Measurements from ENCODE around the gene PLAGL2.

DNA sequence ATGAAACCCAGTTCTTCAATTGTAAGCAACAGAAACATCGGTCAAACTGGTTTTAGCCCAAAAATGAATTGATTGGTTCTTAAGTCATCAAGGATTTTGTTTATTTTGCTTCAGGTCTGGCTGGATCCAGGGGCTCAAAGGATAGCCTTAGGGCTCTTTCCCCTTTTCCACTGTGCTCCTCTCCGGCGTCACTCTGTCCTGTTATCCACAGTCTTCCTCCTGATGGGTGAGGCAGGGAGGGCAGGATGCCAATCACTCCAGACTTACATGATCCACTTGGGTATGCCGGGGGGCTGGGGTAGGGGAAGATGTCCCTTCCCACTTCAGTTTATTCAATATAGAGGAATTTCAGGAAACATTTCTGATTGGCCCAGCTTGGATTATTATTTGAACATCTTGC, 40.0 kb downstream of the PLAGL2 start:
- no peak for TF ChIP-seq CTCF (IDR thresholded peaks at IDR 0.05)
- TF ChIP-seq ZFX (IDR thresholded peaks at IDR 0.05; ENCODE audit: borderline replicate concordance): no peak

Measured in 22Rv1 (cell line).